Spleen (tissue), 11 donors: ENCODE results near the gene TMEM107. TPM values are rescaled to one million over a fixed set of nuclear protein-coding genes. Genes with fewer than 3 reads are reported as not detected.

Experiments
- DNase-seq: peaks from one replicate; pipeline ENCODE4 v3.0.0-alpha.2; 2020
- H3K27ac ChIP-seq, 8 donors: fragments of 200-600 bp; sonication (generic) in 7 of 8; 1 replicate in 4 of 8; 2 replicates in 4 of 8; pipeline versions ENCODE4 v1.5.0 to v1.8.0; 2016 to 2021; ENCODE audit warnings: inconsistent platforms in 4 of 8, mild to moderate bottlenecking in 4 of 8, moderate library complexity in 1 of 8
- H3K27me3 ChIP-seq, 7 donors: fragments of 200-600 bp; sonication (generic) in 6 of 7; replicated peaks in 1 of 7; 1 replicate in 4 of 7; 2 replicates in 3 of 7; pipeline versions ENCODE4 v1.5.0 to v1.8.0; 2016 to 2021; ENCODE audit warnings: inconsistent platforms in 3 of 7, mild to moderate bottlenecking in 1 of 7
- H3K36me3 ChIP-seq, 6 donors: fragments of 200-600 bp; sonication (generic) in 5 of 6; 1 replicate in 4 of 6; 2 replicates in 2 of 6; pipeline versions ENCODE4 v1.5.0 to v1.8.0; 2016 to 2021; ENCODE audit warnings: inconsistent platforms in 2 of 6
- H3K4me1 ChIP-seq, 6 donors: fragments of 200-600 bp; sonication (generic) in 5 of 6; 1 replicate in 3 of 6; 2 replicates in 3 of 6; pipeline versions ENCODE4 v1.5.0 to v1.8.0; 2016 to 2021; ENCODE audit warnings: inconsistent platforms in 3 of 6
- H3K4me3 ChIP-seq, 8 donors: fragments of 200-600 bp; sonication (generic) in 7 of 8; 1 replicate in 4 of 8; 2 replicates in 4 of 8; pipeline versions ENCODE4 v1.5.0 to v1.8.0; 2016 to 2021; ENCODE audit warnings: inconsistent platforms in 4 of 8, mild to moderate bottlenecking in 4 of 8, moderate library complexity in 2 of 8
- H3K9me3 ChIP-seq, 8 donors: fragments of 200-600 bp; sonication (generic) in 7 of 8; 1 replicate in 4 of 8; 2 replicates in 4 of 8; pipeline versions ENCODE4 v1.5.0 to v1.8.0; 2016 to 2021; ENCODE audit warnings: inconsistent platforms in 4 of 8
- POLR2A ChIP-seq, 3 donors: fragments of 450-650 bp; IDR thresholded peaks; one replicate each; pipeline ENCODE4 v1.5.1; 2017; ENCODE audit warnings: antibody characterized with exemption in 3 of 3, mild to moderate bottlenecking in 1 of 3
- POLR2AphosphoS5 ChIP-seq, 3 donors: sonication (generic); formaldehyde crosslinking; IDR thresholded peaks; one replicate each; pipeline ENCODE4 v1.5.1; 2017; ENCODE audit warnings: antibody characterized with exemption in 3 of 3
- WGBS, 5 donors: extraction: QIAGEN DNeasy Blood & Tissue Kit in 3 of 5; methylation state at CpG; one replicate each; pipeline versions ENCODE4 v1.1.5 to v1.1.7; 2013 to 2018; 5-methylcytosine and 5-hydroxymethylcytosine counted together
- intact Hi-C: fragments of 100-400 bp; cut with DNase I; formaldehyde crosslinking; loops from one replicate; pipeline ENCODE4 v1.15.0; 2023; ENCODE audit warnings: low total_unique reads
- polyA plus RNA-seq, 3 donors: library from polyadenylated mRNA; stranded (reverse); fragments of 200-250 nt; gene quantifications; one replicate each; pipeline ENCODE4 v1.2.1, GENCODE V29; 2013
- total RNA-seq, 7 donors: library from RNA; depleted of rRNA in 3 of 7; stranded (reverse); fragments of >200 nt in 3 of 7; fragmentation: NEBNext Ultra II Directional in 4 of 7; extraction: Animal tissue kit (Norgen Biotek cat#: 25700) in 4 of 7; gene quantifications; one replicate each; pipeline versions ENCODE4 v1.1.0 to v1.2.1, GENCODE V29; 2016 to 2021
- TF ChIP-seq, protein P1 (sequence below), 11 experiments: fragments of 200-600 bp in 7 of 11; fragments of 450-650 bp in 4 of 11; sonication (generic) in 4 of 11; IDR thresholded peaks in 8 of 11; conservative IDR thresholded peaks in 3 of 11; 1 replicate in 7 of 11; 2 replicates in 4 of 11; pipeline versions ENCODE4 v1.4.0 to v1.8.0; 2016 to 2021; ENCODE audit warnings: antibody characterized with exemption in 11 of 11, inconsistent platforms in 4 of 11, mild to moderate bottlenecking in 1 of 11
- donor health status: healthy with polysubstance abuse.
- donor health status: DM: no; HTN: no; CAD: no; lungs with moderate emphysema.
- donor health status: DM: no; HTN: no; CAD: no.
- donor health status: Bipolar disorder and iron deficiency.
- donor health status: healthy.
- donor health status: DM: no; HTN: no; CAD: no.
- donor health status: DM: yes; HTN: yes; CAD: no.

The TMEM107 gene
- total and polyA plus RNA-seq, 10 donors: 8.1 to 42.2 (median 16.6) TPM

DNA sequence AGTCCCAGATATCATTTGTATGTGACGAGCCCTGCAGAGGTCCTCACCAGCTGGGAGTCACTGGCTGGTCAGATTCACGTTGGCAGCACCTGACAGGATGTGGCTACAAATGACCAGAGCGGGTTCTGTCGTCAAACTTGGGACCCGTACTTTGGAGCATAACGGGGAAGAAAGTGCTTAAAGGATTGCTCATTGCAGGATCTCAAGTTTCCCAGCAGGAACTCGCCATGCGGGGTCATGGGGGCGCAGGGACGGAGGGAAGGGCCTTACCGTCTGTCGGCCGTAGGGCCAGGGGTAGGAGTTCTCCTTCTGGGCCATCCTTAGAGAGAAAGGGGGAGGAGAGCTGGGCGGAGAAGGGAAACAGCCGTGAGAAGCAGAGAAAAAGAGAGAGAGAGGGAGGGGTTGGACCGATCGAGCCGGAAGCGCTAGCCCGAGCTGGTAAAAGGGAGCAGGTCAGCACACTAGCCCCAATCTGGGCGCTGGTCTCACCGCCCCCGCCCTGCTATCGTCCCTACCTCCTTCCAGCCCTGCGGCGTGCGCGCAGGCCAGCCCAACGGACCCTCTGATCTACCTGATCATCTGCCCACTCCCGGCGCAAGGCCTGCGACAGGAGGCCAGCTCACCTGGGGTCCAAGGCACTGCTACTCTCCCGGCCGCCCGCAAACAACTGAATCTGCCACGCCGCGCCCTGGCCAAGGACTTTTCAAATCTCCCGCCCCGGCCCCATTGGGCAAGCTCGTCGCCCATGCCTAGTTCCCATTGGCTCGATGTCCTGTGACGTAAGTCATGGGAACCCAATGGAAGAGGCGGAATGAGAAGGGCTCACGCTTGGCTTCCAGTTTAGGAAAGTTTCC lies 34.0 kb upstream of the TMEM107 start, which contains the start of gene AURKB:
Gene AURKB, minus strand, starts transcription at position 669 of the 854 bp plus-strand sequence. Its CDS starts 351 bp downstream, at position 318.
- peaks cover 6 to 35% (median 19%) of the 10 kb centered on the region in 6 donors for H3K4me1 ChIP-seq
- intact Hi-C loops: no loop called here
- TF ChIP-seq, protein P1, sequence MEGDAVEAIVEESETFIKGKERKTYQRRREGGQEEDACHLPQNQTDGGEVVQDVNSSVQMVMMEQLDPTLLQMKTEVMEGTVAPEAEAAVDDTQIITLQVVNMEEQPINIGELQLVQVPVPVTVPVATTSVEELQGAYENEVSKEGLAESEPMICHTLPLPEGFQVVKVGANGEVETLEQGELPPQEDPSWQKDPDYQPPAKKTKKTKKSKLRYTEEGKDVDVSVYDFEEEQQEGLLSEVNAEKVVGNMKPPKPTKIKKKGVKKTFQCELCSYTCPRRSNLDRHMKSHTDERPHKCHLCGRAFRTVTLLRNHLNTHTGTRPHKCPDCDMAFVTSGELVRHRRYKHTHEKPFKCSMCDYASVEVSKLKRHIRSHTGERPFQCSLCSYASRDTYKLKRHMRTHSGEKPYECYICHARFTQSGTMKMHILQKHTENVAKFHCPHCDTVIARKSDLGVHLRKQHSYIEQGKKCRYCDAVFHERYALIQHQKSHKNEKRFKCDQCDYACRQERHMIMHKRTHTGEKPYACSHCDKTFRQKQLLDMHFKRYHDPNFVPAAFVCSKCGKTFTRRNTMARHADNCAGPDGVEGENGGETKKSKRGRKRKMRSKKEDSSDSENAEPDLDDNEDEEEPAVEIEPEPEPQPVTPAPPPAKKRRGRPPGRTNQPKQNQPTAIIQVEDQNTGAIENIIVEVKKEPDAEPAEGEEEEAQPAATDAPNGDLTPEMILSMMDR (IDR thresholded peaks at IDR 0.05 in 8 of 11, conservative IDR thresholded peaks at IDR 0.05 in 3 of 11): no peak
- no peak for TF ChIP-seq POLR2A (IDR thresholded peaks at IDR 0.05)
- TF ChIP-seq POLR2AphosphoS5 (IDR thresholded peaks at IDR 0.05): peak; percentile 70 to 81 (median 75)
- H3K36me3 ChIP-seq: peaks cover 0 to 22% (median 0%) of the 10 kb centered on the region in 6 donors
- no peaks in the 10 kb centered on the region for H3K27me3 ChIP-seq
- 1 to 2% (median 1%) methylated on average over 43 to 46 of the region's 46 CpGs for WGBS, 5 donors
- H3K27ac ChIP-seq: peak within 1 kb of the TSS in 7 of 8 donors; percentile 84 to 88 (median 86)
- DNase-seq: peak; percentile 95
- H3K4me3 ChIP-seq: peak within 1 kb of the TSS; percentile 40 to 76 (median 54)
- H3K9me3 ChIP-seq: no peaks in the 10 kb centered on the region

DNA sequence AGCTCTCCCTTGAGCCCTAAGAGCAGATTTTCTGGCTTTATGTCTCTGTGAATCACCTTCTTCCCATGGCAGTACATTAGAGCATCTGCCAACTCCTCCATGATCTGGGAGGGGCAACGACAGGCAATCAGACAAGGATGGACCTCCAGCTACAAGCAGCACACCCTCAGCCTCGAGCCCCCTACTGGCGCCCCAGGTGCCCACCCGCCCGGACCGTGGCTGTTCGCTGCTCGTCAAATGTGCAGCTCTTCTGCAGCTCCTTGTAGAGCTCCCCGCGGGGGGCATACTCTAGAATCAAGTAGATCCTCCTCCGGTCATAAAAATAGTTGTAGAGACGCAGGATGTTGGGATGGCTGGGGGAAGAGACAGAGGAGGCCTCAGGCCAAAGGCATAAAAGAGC lies 30.4 kb upstream of the TMEM107 start:
- Histone ChIP-seq H3K4me3 (no peak overlapping the region), H3K9me3 (no peaks in the 10 kb centered on the region), H3K27ac (no peak overlapping the region), H3K27me3 (no peaks in the 10 kb centered on the region), H3K36me3 (peaks cover 0 to 39% (median 0%) of the 10 kb centered on the region in 6 donors), H3K4me1 (peaks cover 6 to 32% (median 19%) of the 10 kb centered on the region in 6 donors)
- TF ChIP-seq, protein P1 (IDR thresholded peaks at IDR 0.05 in 8 of 11, conservative IDR thresholded peaks at IDR 0.05 in 3 of 11): no peak
- TF ChIP-seq POLR2A (IDR thresholded peaks at IDR 0.05) (no peak), POLR2AphosphoS5 (IDR thresholded peaks at IDR 0.05) (no peak)
- no peak for DNase-seq
- intact Hi-C loops: no loop called here
- WGBS, 5 donors: 94 to 96% (median 94%) methylated on average over 12 of the region's 12 CpGs

DNA sequence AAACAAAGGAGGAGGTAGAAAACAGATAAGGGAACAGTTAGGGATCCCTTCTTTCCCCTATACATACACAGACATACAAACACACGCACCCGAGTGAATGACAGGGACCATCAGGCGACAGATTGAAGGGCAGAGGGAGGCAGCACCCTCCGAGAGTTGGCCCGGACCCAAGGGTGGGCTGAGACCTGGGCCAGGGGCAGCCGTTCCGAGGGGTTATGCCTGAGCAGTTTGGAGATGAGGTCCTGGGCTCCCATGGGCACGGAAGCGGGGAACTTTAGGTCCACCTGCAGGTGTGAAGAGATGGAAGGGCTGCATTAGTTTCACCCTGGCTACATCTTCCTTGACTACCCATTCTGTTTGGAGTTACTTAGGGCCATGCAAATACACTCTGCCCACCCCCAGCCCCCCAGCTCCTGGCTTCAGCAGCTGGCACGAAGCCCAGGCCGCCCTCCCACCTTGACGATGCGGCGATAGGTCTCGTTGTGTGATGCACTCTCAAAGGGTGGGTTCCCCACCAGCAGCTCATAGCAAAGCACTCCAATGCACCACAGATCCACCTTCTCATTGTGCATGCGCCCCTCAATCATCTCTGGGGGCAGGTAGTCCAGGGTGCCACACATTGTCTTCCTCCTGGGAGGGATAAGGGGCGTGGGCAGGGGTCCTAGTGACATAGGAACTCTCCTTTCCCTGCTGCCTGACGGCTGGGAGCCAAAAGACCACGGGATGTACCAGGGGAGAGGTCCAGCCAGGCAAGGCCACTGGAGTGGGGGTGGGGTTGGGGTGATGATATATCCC lies 28.8 kb upstream of the TMEM107 start:
- no peaks in the 10 kb centered on the region for H3K27me3 ChIP-seq
- peaks cover 1 to 27% (median 8%) of the 10 kb centered on the region in 6 donors for H3K4me1 ChIP-seq
- no peak overlapping the region for H3K4me3 ChIP-seq
- TF ChIP-seq POLR2A (IDR thresholded peaks at IDR 0.05) (no peak), POLR2AphosphoS5 (IDR thresholded peaks at IDR 0.05) (no peak)
- TF ChIP-seq, protein P1 (IDR thresholded peaks at IDR 0.05 in 8 of 11, conservative IDR thresholded peaks at IDR 0.05 in 3 of 11): no peak
- intact Hi-C loops: no loop called here
- no peaks in the 10 kb centered on the region for H3K9me3 ChIP-seq
- no peak overlapping the region for H3K27ac ChIP-seq
- no peak for DNase-seq
- WGBS, 5 donors: 87 to 92% (median 89%) methylated on average over 19 of the region's 19 CpGs
- H3K36me3 ChIP-seq: peaks cover 0 to 39% (median 0%) of the 10 kb centered on the region in 6 donors
